GM12865 (cell line): ENCODE data around the gene MAP3K19.
"Not testable (repeated sequence)": the region's sequence is repeated elsewhere in the genome, so short reads cannot be mapped to it uniquely, and the experiment has no call there.

Experiments
- DNase-seq: peaks from one replicate; pipeline ENCODE4 v3.0.0; 2010; ENCODE audit warnings: low read depth
- H3K4me3 ChIP-seq: 2 replicates; pipeline ENCODE4 v1.5.1; 2011; ENCODE audit warnings: mild to moderate bottlenecking, low read depth, low read length, control low read depth
- TF ChIP-seq, protein P1 (sequence below): IDR thresholded peaks from 2 replicates; pipeline ENCODE4 v1.5.1; 2011; ENCODE audit warnings: low read length, control low read depth, low read depth, inconsistent platforms; ENCODE audit not compliant: insufficient read depth; ENCODE audit errors: missing control alignments

The MAP3K19 gene

DNA sequence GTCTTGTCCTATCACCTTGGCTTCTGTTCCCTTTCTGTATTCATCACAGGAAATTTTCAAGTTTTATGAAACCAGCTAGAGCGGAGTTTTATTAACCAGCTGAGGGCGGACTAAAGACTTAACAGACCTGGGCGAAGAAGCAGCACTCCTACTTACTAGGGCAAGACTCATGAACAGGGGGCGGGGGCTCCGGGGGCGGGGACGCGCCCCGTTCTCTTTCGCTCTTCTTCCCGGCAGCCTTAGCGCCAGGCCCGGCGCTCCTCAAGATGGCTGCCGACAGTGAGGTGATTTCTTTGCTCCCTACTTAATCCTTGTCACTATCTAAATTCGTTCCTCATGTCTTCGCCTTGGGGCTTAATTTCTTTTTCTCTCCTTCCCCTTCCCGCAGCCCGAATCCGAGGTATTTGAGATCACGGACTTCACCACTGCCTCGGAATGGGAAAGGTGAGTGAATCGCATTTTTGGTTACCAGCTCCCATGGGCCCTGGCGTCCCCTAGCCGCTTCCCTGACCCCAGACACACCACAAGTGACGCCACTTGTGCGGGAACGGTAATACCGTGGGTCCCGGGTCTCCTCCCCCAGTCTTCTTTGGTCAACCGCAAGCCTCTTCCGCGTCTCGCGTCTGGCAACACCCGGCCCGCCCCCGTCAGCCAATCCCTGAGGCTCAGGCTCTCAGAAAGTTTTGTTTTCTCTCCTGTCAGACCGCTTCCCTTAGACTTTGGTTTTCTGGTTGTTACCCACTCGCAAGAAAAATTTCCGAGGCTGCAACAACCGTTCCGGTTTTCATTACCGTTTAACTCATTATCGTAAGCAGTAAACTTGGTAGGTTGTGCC is 5.0 kb upstream of the MAP3K19 start, which contains the start of gene RAB3GAP1:
Gene RAB3GAP1 (plus strand): TSS at position 251 of the 835 bp plus-strand sequence. CDS start 16 bp downstream, at position 267.
- DNase-seq, result peak; percentile 92
- peak within 1 kb of the TSS; percentile 90 for H3K4me3 ChIP-seq
- TF ChIP-seq, protein P1, sequence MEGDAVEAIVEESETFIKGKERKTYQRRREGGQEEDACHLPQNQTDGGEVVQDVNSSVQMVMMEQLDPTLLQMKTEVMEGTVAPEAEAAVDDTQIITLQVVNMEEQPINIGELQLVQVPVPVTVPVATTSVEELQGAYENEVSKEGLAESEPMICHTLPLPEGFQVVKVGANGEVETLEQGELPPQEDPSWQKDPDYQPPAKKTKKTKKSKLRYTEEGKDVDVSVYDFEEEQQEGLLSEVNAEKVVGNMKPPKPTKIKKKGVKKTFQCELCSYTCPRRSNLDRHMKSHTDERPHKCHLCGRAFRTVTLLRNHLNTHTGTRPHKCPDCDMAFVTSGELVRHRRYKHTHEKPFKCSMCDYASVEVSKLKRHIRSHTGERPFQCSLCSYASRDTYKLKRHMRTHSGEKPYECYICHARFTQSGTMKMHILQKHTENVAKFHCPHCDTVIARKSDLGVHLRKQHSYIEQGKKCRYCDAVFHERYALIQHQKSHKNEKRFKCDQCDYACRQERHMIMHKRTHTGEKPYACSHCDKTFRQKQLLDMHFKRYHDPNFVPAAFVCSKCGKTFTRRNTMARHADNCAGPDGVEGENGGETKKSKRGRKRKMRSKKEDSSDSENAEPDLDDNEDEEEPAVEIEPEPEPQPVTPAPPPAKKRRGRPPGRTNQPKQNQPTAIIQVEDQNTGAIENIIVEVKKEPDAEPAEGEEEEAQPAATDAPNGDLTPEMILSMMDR, result no peak

DNA sequence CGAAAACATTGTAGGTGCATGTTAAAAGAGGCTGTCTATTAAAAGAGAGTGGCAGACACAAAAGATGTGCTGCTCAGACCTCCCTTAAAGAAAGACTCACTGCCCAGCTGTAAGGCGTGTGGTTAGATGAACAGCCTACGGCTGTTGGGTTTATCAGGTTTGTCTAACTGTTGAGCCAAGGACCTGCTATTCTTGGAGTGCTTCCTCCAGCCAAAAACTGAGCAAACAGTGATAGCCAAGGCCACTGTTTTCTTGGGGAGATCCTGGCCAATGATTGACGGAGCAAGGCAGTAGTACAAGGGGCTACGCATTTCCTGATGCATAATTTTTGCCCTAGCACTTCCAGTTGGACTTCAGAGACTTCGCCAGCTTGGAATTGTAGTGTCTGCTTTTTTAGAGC is 3.4 kb upstream of the MAP3K19 start:
- DNase-seq, result no peak
- TF ChIP-seq, protein P1, result no peak
- H3K4me3 ChIP-seq, result no peak overlapping the region

DNA sequence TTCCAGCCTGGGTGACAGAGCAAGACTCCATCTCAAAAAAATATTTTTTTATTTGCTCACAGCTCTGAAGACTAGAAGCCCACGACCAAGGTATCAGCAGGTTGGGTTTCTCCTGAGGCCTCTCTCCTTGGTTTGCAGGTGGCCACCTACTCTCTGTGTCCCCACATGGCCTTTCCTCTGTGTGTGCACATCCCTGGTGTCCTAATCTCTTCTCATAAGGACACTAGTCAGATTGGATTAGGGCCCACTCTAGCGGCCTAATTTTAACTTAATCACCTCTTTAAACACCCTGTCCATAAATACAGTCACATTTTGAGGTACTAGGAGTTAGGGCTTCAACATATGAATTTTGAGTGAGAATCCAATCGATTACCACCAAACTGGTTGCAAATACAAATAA is 2.9 kb upstream of the MAP3K19 start:
- no peak overlapping the region for H3K4me3 ChIP-seq
- TF ChIP-seq, protein P1, result no peak
- no peak for DNase-seq

DNA sequence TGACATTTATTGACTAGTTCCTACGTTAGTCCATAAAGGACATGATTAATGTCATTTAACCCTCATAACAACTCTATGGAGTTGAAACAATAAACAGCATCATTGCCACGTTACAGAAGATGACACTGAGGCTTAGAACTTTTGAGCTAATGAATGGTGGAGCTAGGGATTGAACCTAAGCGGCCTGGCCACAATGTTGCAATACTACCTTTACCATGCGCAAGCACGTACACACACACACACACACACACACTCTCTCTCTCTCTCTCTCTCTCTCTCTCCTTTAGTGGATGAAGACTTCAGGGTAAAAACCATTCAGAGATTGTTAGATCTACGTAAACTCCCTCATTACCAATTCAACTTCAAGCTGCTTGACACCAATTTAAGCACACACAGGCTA is 875 bp upstream of the MAP3K19 start:
- TF ChIP-seq, protein P1, result no peak
- no peak for DNase-seq
- H3K4me3 ChIP-seq, result no peak overlapping the region

DNA sequence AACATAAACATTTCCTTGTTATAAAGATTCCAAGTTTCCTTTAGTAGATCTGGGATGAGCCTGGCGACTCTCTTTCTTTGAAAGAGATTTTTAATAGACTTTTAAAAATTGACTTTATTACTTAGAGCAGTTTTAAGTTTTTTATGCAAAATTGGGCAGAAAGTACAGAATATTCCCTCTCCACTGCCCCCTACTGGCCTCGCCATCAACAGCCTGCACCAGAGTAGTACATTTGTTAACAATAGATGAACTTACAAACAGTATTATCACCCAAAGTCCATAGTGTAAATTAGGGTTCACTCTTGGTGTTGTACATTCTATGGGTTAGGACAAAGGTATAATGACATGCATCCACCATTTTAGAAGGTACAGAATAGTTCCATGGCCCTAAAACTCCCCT is 3.9 kb downstream of the MAP3K19 start:
- TF ChIP-seq, protein P1, result peak; percentile 59
- H3K4me3 ChIP-seq, result no peak overlapping the region
- DNase-seq, result peak; percentile 27

DNA sequence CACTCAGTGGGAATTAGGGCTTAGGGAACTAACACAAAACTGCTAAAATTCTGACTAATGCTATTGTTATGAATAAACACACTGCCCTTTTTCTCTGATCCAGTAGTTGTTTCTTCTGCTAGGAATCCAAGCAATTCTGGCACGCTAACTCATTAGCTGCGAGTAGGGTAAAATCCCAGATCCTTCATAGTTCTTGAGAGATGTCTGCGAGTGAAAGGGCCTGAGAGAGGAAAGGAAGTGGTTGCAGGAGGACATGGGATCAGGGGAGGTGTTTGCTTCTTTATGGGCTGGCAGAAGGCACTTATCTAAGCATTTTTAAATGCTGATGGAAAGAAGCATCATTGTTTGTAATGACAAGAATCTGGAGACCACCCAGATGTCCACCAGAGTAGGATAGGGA is 9.4 kb downstream of the MAP3K19 start:
- TF ChIP-seq, protein P1, result no peak
- no peak for DNase-seq
- H3K4me3 ChIP-seq, result no peak overlapping the region

DNA sequence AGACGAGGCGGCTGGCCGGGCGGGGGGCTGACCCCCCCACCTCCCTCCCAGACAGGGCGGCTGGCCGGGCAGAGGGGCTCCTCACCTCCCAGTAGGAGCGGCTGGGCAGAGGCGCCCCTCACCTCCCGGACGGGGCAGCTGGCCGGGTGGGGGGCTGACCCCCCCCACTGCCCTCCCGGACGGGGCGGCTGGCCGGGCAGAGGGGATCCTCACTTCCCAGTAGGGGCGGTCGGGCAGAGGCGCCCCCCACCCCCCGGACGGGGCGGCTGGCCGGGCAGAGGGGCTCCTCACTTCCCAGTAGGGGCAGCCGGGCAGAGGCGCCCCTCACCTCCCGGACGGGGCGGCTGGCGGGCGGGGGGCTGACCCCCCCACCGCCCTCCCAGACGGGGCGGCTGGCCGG is 14.0 kb downstream of the MAP3K19 start:
- not testable (repeated sequence) for DNase-seq, H3K4me3 ChIP-seq
